ENCODE results near the gene ARHGEF3.

- no peak for TF ChIP-seq POLR2AphosphoS5 (IDR thresholded peaks at IDR 0.05; ENCODE audit: low read depth, low read length)
- no peak for TF ChIP-seq POLR2A (IDR thresholded peaks at IDR 0.05; ENCODE audit: low read depth, low read length)
- no peak for TF ChIP-seq PAX5 (IDR thresholded peaks at IDR 0.05; ENCODE audit: insufficient read depth, low read length, severe bottlenecking)
- no peak for TF ChIP-seq POU2F2 (IDR thresholded peaks at IDR 0.05; ENCODE audit: low read depth, low read length)
- TF ChIP-seq TAF1 (IDR thresholded peaks at IDR 0.05; ENCODE audit: low read depth, low read length): no peak
Observed at GRCh38 chr3:56737006-56737405, 64.7 kb downstream of the ARHGEF3 start.
